OCI-LY1 (cell line): ENCODE data around the gene FAM20C.

Experiments used
- EZH2 ChIP-seq: fragments of 200-600 bp; sonication (generic), shearing (Covaris generic); IDR thresholded peaks from 2 replicates; pipeline ENCODE4 v1.8.0; 2017; ENCODE audit warnings: borderline replicate concordance, mixed run types, mild to moderate bottlenecking, antibody characterized with exemption, low read length, moderate library complexity, mixed read lengths
- TF ChIP-seq, protein P1 (sequence below): fragments of 200-600 bp; sonication (generic), shearing (Covaris generic); IDR thresholded peaks from 2 replicates; pipeline ENCODE4 v1.5.1; 2017; ENCODE audit warnings: mild to moderate bottlenecking, antibody characterized with exemption, low read length, moderate library complexity, mixed read lengths

DNA sequence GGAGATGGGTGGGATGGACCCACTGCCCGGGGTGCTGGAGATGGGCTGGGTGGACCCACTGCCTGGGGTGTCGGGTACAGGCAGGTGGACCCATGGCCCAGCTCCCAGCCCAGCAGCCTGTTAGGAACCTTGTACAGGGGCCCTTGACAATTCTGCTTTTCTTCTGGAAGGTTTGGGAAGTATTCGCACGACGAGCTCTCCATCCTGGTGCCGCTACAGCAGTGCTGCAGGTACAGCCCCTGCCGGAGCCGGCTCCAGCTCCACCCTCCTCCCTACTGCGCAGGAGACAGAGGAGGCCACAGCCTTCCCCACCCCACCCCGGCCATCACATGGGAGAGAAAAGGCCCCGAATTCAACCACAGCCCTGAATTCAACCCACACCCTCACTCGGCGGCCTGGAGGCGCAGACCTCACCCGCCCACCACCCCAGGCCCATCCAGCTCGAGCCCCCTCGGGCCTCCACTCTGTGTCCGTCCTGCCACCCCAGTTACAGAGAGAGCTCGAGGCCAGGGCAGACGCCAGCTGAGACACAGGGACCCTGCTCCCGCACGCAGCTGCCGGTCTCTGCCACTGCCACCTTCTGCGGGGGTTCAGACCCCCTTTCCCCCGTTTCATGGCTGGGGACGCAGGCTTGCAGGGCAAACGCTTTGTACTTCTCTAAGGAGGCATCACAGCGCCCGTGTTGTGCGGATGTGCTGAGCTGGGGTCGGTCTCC lies 66.3 kb downstream of the FAM20C start:
- TF ChIP-seq, protein P1, sequence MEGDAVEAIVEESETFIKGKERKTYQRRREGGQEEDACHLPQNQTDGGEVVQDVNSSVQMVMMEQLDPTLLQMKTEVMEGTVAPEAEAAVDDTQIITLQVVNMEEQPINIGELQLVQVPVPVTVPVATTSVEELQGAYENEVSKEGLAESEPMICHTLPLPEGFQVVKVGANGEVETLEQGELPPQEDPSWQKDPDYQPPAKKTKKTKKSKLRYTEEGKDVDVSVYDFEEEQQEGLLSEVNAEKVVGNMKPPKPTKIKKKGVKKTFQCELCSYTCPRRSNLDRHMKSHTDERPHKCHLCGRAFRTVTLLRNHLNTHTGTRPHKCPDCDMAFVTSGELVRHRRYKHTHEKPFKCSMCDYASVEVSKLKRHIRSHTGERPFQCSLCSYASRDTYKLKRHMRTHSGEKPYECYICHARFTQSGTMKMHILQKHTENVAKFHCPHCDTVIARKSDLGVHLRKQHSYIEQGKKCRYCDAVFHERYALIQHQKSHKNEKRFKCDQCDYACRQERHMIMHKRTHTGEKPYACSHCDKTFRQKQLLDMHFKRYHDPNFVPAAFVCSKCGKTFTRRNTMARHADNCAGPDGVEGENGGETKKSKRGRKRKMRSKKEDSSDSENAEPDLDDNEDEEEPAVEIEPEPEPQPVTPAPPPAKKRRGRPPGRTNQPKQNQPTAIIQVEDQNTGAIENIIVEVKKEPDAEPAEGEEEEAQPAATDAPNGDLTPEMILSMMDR = no peak
- TF ChIP-seq EZH2 = no peak
